ENCODE results near the gene XCR1.

Gene XCR1

GRCh38 chr3:45995236-45996192 lies 31.8 kb downstream of the XCR1 start, which contains the start of gene FYCO1 (continued):
- TF ChIP-seq TRIM28 (IDR thresholded peaks at IDR 0.05; ENCODE audit: borderline replicate concordance, low read length) (no peak), ZNF692 (tag by site-specific recombination; IDR thresholded peaks at IDR 0.05) (peak; percentile 47; the same call in 1 of the 2 replicates), PATZ1 (tag by site-specific recombination; IDR thresholded peaks at IDR 0.05) (peak; percentile 68), ZBTB20 (tag by site-specific recombination; IDR thresholded peaks at IDR 0.05) (peak; percentile 76), SP3 (tag by site-specific recombination; IDR thresholded peaks at IDR 0.05) (peak; percentile 87), ZNF776 (tag by site-specific recombination; IDR thresholded peaks at IDR 0.05; ENCODE audit: borderline replicate concordance) (no peak), ZNF623 (tag by site-specific recombination; IDR thresholded peaks at IDR 0.05) (no peak), ZNF510 (tag by site-specific recombination; IDR thresholded peaks at IDR 0.05; ENCODE audit: insufficient replicate concordance) (no peak), ZNF354C (tag by site-specific recombination; IDR thresholded peaks at IDR 0.05; ENCODE audit: borderline replicate concordance, low read depth) (no peak), ZBTB21 (tag by site-specific recombination; IDR thresholded peaks at IDR 0.05) (no peak), ZFHX2 (tag by site-specific recombination; conservative IDR thresholded peaks at IDR 0.05) (peak; percentile 65), ZFP41 (tag by site-specific recombination; IDR thresholded peaks at IDR 0.05; ENCODE audit: borderline replicate concordance) (no peak), ZNF23 (tag by site-specific recombination; IDR thresholded peaks at IDR 0.05; ENCODE audit: borderline replicate concordance) (no peak), PRDM1 (tag by site-specific recombination; IDR thresholded peaks at IDR 0.05) (no peak), SETDB1 (IDR thresholded peaks at IDR 0.05; ENCODE audit: insufficient read length, low read length) (no peak), YY1 (tag by site-specific recombination; IDR thresholded peaks at IDR 0.05) (peak; percentile 84), ZBTB7A (tag by site-specific recombination; IDR thresholded peaks at IDR 0.05; ENCODE audit: low read depth) (no peak), ZNF777 (tag by site-specific recombination; IDR thresholded peaks at IDR 0.05; ENCODE audit: borderline replicate concordance) (no peak), ZNF121 (tag by site-specific recombination; IDR thresholded peaks at IDR 0.05) (no peak), FEZF1 (tag by site-specific recombination; IDR thresholded peaks at IDR 0.05) (no peak), ZFP3 (tag by site-specific recombination; IDR thresholded peaks at IDR 0.05; ENCODE audit: low read depth) (no peak), ZNF530 (tag by site-specific recombination; IDR thresholded peaks at IDR 0.05; ENCODE audit: low read depth) (no peak), ZNF76 (tag by site-specific recombination; IDR thresholded peaks at IDR 0.05; ENCODE audit: borderline replicate concordance, low read depth) (peak; percentile 98), ZNF24 (tag by site-specific recombination; IDR thresholded peaks at IDR 0.05) (no peak), ZNF585B (tag by site-specific recombination; IDR thresholded peaks at IDR 0.05) (no peak), ZNF423 (tag by site-specific recombination; IDR thresholded peaks at IDR 0.05) (peak; percentile 21; the same call in 1 of the 2 replicates), ZNF140 (tag by site-specific recombination; IDR thresholded peaks at IDR 0.05) (no peak), ZNF341 (tag by site-specific recombination; IDR thresholded peaks at IDR 0.05; ENCODE audit: low read depth) (no peak), ZSCAN30 (tag by site-specific recombination; IDR thresholded peaks at IDR 0.05) (no peak), ZNF664 (tag by site-specific recombination; IDR thresholded peaks at IDR 0.05) (no peak), ZNF580 (tag by site-specific recombination; IDR thresholded peaks at IDR 0.05) (no peak), ZNF645 (tag by site-specific recombination; IDR thresholded peaks at IDR 0.05) (no peak), ZNF391 (tag by site-specific recombination; IDR thresholded peaks at IDR 0.05; ENCODE audit: borderline replicate concordance, low read depth) (no peak), ZNF133 (tag by site-specific recombination; IDR thresholded peaks at IDR 0.05) (no peak)
- TF ChIP-seq, protein P1, sequence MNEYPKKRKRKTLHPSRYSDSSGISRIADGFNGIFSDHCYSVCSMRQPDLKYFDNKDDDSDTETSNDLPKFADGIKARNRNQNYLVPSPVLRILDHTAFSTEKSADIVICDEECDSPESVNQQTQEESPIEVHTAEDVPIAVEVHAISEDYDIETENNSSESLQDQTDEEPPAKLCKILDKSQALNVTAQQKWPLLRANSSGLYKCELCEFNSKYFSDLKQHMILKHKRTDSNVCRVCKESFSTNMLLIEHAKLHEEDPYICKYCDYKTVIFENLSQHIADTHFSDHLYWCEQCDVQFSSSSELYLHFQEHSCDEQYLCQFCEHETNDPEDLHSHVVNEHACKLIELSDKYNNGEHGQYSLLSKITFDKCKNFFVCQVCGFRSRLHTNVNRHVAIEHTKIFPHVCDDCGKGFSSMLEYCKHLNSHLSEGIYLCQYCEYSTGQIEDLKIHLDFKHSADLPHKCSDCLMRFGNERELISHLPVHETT (tag by site-specific recombination; IDR thresholded peaks at IDR 0.05), result no peak

All from HEK293 (cell line).